ENCODE results near the gene FBXW9.
"Not testable (repeated sequence)": the region's sequence is repeated elsewhere in the genome, so short reads cannot be mapped to it uniquely, and the experiment has no call there.

FBXW9 gene

DNA sequence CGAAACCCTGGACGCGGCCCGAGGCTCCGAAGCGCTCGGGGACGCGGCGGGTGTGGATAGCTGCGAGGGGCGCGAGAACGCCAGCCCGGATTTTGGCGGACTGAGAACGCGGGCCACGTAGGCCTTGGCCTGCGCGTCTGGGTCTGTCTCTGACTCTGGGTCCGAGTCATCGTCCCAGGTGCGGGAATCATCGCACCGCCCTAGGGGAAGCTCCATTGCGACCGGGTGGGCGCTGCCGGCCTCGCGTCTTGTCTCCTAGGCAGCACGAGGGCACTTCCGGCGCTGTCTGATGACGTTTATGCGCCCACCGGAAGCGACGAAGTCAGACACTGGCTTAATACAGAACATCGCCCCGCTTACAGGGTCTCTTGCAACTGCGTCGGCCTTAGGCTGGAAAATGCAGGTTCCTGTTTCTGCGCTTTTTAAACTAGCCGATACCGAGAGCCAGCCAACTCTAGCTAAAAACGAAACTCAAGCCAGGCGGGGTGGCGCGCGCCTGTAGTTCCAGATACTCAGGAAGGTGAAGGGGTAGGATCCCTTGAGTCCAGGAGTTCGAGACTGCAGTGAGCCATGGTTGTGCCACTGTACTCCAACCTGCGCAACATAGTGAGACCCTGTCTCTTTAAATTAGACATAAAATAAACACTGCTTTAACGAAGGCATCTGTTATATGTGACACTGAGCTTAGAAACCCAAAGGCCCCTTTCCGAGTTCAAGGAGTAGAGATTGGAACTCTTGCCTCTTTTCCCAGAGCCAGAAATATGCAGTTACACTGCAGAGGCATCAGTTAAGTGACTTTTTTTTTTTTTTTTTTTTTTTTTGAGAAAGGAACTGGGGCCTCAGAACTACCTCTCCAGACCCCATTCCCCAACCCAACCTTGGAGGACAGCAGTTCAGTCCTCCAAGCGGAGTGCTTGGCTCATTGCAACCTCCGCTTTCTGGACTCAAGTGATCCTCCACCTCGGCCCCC is at the start of gene FBXW9:
TSS of gene FBXW9 (minus strand) at position 266 of the 970 bp plus-strand sequence. CDS start at position 216, 50 bp downstream.
- DNase-seq = peak; percentile 97

DNA sequence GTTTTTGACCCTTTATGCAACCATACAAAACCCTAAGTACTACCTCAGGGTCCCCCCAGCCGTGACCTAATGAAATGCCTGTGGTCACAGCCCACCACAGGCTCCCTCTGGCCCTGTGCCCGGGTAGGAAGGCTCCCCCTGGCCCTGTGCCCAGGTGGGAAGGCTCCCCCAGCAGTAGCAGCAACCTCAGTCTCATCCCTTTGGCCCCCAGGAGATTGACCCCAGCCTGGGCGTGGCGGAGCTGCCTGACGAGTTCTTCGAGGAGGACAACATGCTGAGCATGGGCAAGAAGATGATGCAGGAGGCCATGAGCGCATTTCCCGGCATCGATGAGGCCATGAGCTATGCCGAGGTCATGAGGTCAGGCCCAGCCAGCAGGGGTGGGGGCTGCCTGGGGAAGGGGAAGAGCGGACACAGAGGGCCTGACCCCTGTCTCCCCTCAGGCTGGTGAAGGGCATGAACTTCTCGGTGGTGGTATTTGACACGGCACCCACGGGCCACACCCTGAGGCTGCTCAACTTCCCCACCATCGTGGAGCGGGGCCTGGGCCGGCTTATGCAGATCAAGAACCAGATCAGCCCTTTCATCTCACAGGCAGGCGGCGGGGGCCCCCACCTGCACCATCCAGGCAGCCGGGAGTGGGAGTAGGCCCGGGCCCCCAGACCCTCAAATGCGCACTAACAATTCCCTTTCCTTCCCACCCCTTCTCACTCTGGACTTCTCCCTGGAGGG is 48.9 kb upstream of the FBXW9 start:
- DNase-seq = no peak

- no peak for DNase-seq
These were observed 41.5 kb upstream of the FBXW9 start for GRCh38 chr19:12737835-12738351.

DNA sequence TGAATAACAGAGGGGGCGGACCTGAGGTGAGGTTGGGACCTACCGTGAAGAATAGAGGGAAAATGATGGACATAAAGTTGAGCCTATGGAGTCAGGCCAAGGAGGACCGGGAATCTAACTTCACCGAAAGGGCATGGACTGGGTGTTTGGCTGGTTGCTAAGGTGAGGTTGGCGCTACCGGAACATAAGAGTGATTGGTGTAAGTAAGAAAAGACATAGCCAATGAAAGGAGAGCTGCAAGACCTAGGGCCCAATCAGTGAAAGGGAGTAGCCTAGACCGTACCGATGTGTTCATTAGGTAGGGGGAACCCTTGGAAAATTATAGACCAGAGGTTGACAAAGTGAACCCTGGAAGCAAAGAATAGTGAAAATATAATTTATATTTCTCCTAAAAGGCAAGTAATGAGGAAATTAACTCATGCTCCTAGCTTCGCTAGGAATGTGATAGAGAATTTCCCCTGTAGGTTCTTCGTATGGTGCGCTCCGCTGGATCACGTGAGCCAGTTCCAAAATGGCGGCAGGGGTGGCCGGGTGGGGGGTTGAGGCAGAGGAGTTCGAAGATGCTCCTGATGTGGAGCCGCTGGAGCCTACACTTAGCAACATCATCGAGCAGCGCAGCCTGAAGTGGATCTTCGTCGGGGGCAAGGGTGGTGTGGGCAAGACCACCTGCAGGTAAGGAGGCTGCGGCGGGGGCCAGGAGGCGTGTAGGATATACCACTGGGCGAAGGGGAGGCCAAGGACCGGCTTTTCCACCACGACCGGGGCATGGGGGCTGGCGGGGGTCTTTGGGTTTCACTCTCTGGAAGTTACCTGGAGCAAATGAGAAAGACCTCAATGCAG is 40.8 kb upstream of the FBXW9 start, which contains the start of gene GET3:
TSS of gene GET3 (plus strand) at position 503 of the 840 bp plus-strand sequence. CDS start at position 512, 9 bp downstream.
- DNase-seq = peak; percentile 90

DNA sequence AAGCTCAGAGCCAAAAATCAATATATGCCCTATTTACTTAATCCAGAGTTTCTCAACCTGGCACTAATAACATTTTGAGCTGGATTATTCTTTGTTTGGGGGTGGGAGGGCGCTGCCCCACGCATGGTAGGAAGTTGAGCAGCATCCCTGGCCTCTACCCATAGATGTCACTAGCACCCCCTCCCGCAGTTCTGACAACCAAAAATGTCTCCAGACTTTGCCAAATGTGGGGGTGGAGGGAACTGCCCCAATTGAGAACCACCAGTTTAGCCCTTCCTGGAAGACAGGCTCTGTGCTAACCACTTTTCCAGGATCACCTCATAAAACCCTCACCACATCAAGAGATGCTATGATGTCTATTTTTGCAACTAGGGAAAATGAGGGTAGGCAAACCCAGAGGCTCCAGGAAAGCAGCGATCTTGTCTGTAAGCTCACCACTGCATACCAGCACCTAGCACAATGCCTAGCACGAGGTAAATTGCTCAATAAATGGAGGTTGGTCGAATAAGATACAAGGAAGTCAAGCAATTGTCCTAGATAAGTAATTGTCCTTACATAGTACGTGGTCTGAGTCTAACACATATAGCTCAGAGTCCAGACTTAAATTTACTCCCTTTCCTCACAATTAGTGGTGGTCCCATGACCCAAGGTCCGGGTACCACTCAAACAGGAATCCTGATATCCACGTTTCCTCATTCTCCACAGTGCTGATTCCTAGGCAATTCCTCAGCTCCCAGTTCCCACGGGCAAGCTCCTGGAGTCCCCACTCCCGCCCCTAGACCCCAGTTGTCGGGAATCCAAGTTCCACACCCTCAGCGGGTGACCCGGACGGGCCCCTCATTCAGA is 37.2 kb upstream of the FBXW9 start:
- DNase-seq = peak; percentile 59

GRCh38 chr19:12731337-12731736 is 34.9 kb upstream of the FBXW9 start:
- DNase-seq = no peak

DNA sequence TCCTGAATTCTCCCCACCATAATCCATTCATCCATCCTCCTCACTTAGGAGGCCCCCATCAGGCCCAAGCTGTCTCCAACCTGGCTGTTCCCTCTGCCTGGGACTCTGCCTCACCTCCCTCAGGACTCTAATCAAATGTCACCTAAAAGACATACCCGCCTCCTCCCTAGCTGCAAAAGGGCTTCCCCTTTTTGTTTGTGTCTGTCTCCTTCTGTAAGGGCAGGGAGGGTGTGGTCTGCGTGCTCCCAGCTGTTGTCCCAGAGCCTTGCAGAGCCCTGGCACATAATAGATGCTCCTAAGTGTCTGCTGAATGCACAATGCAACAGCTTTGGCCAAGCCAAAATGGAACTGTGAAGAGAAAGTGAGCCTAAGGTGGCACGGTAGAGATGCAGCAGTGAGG is 33.6 kb upstream of the FBXW9 start:
- DNase-seq = no peak

GRCh38 chr19:12727745-12728433 is 31.5 kb upstream of the FBXW9 start:
- DNase-seq = no peak

DNA sequence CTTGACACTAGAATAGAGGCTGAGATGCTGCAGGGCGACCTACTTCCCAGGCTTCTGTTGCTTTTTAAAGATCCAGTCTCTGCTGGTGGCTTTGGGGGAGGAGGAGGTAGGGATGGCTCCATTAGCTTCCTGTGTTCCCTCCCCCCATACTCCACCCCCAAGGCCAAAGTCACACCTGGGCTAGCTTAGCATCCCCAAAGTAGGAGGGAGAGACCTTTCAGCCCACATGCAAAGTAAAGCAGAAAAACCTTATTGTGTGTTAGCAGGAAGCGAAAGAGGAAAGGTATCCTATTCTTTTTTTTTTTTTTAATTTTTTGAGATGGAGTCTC is 30.5 kb upstream of the FBXW9 start:
- no peak for DNase-seq

DNA sequence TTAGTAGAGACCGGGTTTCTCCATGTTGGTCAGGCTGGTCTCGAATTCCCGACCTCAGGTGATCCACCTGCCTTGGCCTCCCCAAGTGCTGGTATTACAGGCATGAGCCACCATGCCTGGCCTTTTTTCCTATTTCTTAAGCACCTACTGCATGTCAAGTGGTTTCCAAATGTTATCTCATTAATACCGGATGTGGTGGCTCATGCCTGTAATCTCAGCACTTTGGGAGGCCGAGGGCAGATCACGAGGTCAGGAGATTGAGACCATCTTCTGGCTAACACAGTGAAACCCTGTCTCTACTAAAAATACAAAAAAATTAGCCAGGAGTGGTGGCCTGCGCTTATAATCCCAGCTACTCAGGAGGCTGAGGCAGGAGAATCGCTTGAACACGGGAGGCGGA is 29.2 kb upstream of the FBXW9 start:
- not testable (repeated sequence) for DNase-seq

DNA sequence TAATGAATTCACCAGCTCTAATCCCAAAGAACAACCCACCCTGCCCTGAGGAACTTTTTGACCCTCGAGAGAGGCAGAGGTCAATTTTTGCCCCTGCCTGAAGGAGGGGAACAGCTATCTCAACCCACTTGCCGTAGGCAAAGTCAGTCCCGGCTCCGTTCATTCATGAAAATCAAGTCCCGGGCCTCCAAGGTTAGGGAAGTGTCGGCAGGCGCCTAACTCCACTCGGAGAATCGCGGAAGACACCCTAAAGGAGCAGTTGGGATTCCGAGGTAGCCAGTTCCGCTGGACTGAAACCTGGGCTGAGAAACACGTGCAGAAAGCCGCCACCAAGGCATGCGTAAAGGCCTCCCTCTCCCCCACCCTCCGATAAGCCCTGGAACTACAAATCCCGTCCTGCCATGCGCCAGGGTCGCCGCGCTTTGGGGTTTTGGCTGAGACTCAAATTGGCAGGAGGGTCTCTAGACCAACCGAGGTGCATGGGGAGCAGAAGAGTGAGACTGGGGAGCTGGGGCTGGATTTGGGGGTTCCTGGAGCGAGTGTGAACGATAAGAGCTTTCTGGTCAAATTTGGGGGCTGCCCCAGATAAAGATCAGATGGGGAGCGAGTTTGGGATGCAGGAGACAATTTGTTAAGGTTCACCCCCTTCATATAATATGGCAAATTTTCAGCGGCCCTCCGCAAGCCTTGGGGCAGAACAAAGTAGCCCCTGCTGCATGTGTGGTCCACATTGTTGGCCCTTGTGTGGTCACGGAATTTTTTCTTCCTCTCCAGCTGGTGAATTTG is 27.4 kb upstream of the FBXW9 start, which contains the start of gene TNPO2:
TSS of gene TNPO2 (minus strand) at position 292 of the 786 bp plus-strand sequence. CDS start 2,955 bp downstream, outside the sequence.
- DNase-seq = peak; percentile 68

DNA sequence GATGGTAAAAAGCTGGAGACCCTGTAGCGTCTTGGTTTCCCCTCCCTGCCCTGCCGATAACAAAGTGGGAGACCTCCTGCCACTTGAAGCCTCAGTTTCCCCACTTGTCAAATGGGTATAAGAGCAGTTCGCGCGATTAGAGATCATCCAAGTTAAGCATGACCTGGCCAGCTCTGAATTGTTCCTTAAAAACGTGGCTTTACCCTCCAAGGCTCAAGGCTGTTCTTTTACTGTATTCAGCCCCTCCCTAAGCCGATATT is 26.9 kb upstream of the FBXW9 start:
- DNase-seq = no peak

- DNase-seq = peak; percentile 97
These were observed 26.3 kb upstream of the FBXW9 start for GRCh38 chr19:12722566-12723380.

- DNase-seq = peak; percentile 61
These were observed 25.5 kb upstream of the FBXW9 start for GRCh38 chr19:12721656-12722565.

DNA sequence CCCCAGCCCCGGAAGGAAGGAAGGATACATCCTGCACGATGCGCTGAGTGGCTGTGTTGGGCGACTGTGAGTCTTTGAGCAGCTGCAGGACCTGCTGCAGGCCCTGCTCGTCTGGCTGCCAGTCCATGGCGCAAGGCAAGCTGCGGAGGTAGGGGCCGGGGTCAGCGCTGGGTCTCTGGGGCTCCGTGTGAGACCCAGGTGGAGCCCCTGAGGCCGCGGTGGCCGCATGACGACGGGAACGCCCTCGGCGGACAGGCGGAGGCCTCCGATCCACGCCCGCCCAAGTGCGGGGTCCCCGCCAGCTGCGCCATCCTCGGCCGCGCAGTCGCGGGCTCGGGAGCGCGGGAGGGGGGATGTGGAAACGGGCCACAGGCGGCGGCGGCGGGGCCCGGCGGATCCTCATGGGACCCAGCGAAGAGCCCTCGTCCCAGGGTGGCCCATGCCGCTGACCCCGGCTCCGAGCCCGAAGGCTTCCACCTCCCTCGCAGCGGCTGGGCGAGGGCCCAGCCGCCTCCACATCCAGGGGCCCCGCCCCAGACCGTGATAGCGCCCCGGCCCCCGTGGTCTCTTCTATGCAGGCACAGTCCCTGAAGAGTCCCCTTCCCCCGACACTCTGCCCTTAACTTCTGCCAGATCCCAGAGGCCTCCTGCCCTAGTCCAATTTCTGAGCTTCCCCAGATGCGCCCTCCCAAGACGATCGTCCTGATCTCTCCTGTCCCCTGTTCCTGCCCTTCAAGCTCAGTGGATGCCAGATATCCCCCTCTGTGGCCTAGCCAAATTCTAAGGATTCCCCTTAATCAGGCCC is 24.6 kb upstream of the FBXW9 start:
- DNase-seq = no peak

DNA sequence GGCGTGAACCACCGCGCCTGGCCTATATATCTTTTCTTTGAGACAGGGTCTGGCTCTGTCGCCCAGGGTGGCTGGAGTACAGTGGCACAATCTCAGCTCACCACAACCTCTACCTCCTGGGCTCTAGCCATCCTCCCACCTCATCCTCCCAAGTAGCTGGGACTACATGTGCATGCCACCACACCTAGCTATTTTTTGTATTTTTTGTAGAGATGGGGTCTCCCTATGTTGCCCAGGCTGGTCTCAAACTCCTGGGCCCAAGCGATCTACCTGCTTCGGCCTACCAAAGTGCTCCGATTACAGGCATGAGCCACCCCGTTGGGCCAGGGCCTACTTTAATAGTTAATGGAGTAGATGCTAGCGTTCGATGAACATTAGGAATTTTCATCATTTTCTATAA is 23.9 kb upstream of the FBXW9 start:
- no peak for DNase-seq

DNA sequence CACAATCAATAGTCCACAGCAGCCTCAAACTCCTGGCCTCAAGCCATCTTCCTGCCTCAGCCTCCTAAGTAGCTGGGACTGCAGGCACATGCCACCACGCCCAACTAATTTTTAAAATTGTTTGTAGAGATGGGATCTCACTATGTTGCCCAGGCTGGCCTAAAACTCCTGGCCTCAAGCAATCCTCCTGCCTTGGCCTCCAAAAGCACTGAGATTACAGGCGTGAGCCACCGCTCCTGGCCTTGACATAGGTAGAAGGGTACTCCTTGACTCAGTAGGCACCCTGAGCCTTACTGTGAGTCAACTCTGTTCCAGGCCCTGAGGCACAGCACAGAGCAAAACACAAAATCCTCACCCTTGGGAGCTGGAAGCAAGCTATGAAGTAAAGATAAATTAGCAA is 19.5 kb upstream of the FBXW9 start:
- no peak for DNase-seq

- DNase-seq = no peak
These were observed 18.7 kb upstream of the FBXW9 start for GRCh38 chr19:12715102-12715501.
